GM19328 (cell line): ENCODE measurements around the gene MOB4.
"Not testable (repeated sequence)": the region's sequence is repeated elsewhere in the genome, so short reads cannot be mapped to it uniquely, and the experiment has no call there.

Source experiments
- ATAC-seq: cut with Tn5 transposase; IDR thresholded peaks from one replicate; pipeline ENCODE4 v1.9.1; 2021; ENCODE audit warnings: mild to moderate bottlenecking, moderate library complexity; ENCODE audit not compliant: unreplicated experiment

MOB4 gene

DNA sequence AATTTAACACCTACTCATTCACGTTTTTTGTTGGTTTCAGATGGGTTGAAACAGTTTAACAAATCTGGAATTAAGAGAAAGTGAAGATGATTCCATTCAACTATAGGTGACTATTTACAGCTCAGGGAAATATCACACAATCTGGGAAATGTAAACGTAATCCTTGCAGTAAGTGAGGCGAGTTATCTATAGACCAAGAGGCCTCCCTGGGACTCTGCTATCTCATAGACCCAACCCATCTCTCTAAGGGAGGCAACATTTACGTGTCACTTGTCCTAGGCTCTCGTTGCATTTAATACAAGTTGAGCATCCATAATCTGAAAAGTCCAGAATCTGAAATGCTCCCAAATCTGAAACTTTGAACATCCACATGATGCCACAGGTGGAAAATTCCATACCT is 2.0 kb upstream of the MOB4 start:
- ATAC-seq = no peak

DNA sequence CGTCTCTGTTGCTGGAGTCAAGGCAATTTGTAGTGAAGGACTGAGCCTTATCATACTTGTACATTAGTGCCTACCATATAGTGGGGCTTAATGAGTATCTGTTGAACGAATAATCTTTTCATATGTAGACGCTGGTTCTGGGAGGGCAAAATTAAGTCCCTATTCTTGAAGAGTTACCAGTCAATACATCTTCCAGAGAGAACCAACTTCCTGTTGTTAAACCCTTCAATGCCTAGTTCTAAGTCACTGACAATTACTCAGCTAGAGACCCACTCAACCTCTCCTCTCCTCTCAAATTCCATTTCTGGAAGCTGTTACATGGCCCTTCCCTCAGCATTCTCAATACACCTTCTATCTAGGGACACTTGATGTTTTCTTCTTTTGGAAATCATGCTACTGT is 1.1 kb upstream of the MOB4 start:
- no peak for ATAC-seq

DNA sequence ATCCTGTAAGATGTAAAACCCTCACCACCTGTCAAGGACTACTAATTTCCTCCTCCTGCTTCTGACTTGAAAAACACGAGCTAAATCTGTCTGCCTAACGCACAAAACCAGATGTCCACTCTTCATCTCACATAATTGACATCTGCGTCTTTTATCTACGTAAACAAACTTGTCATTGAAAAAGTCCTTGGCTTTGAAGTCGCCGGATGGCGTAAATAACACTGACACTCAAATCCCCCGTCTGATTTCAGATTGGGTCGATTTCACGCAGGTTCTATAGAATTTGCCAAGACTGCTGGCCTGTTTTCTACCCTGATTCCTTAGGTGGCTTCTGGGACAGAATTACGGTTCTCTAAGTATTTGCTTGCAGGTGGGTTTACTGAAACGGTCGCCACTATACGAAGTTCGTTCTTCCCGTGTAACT is 539 bp upstream of the MOB4 start:
- peak; percentile 3 for ATAC-seq

- ATAC-seq = peak; percentile 6
Observed at GRCh38 chr2:197516393-197516761, 511 bp downstream of the MOB4 start.

DNA sequence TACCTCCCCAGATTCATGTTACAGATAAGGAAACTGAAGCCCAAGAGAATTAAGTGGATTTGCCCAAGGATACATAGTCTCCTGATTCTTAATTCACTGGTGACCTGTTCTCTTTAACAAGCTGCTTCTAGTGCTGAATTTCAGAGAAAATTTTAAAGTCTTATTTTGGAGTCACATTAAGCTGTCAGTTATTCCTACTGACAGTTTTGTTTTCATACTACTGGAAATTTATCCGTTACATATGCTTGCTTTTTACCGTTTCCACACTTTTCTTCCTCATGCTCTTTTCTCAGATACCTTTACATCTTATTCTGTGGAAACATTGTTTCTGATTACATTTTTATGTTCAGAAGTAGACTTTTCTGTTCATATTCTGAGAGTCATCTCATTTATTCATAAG is 1.3 kb downstream of the MOB4 start:
- no peak for ATAC-seq

DNA sequence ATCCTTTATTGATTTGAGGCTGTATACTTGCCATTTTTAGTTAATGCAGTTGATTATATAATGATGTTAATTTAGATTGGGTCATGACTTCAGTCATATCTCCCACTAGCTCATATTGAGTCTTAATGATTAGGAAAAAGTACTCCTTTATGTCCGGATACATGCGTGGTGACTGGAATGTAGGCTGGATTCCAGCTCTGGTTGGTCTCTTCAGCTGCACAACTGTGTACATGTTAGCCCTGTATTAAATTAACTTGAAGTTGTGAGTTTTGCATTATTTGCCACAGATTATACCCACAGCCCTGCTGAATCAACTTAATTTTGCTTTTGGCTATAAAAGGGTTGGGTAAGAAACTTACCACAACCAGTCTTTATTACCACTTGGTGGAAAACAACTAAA is 22.5 kb downstream of the MOB4 start:
- ATAC-seq = no peak

GRCh38 chr2:197539734-197540133 is 23.9 kb downstream of the MOB4 start:
- ATAC-seq = no peak

DNA sequence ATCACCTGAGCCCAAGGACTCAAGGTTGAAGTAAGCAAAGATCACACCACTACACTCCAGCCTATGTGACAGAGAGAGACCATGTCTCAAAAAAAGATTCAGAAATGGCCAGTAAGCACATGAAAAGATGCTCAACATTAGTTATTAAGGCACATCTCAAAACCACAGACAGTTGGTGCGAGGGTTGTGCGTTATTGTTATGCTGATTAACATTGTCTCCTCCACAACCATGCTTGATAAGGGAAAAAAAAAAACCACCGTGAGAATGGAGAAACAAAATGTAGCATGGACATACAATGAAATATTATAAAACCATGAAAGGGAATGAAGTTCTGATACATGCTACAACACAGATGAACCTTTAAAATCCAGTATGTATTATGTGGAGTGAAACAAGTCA is 27.3 kb downstream of the MOB4 start:
- no peak for ATAC-seq

- no peak for ATAC-seq
Observed at GRCh38 chr2:197547163-197547900, 31.5 kb downstream of the MOB4 start.

- ATAC-seq = no peak
Observed at GRCh38 chr2:197548582-197548981, 32.7 kb downstream of the MOB4 start.

DNA sequence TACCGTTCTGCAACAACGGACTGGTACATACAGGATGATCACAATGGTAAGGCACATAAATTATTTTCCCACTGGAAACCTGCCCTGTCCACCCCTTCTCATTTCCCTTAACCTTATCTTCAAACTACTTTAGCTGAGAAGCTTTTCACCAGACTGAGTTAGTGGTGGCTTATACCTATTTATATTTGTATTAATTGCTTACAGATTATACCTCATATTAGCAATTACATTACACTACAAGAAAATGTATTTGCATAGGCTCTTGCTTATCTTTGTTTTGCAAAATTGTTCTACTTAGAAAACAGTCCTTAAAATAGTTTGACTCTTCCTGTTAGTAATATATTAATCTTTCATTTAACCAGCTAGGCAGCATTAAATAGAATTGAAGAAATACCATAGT is 35.4 kb downstream of the MOB4 start:
- ATAC-seq = not testable (repeated sequence)

- no peak for ATAC-seq
Observed at GRCh38 chr2:197555467-197555866, 39.6 kb downstream of the MOB4 start.

- no peak for ATAC-seq
Observed at GRCh38 chr2:197556456-197556855, 40.6 kb downstream of the MOB4 start.

DNA sequence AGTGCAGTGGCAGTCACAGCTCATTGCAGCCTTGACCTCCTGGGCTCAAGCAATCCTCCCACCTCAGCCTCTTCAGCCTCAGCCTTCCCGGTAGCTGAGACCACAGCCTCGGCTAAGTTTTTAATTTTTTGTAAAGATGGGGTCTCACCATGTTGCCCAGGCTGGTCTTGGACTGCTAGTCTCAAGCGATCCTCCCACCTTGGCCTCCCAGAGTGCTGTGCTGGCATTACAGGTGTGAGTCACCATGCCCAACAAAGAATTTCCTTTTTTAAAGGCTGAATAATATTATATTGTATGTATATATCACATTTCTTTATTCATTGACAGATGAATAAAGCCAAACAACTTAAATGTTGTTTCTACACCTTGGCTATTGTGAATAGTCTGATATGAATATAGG is 42.5 kb downstream of the MOB4 start:
- ATAC-seq = no peak

GRCh38 chr2:197559681-197560080 is 43.8 kb downstream of the MOB4 start:
- ATAC-seq = no peak

DNA sequence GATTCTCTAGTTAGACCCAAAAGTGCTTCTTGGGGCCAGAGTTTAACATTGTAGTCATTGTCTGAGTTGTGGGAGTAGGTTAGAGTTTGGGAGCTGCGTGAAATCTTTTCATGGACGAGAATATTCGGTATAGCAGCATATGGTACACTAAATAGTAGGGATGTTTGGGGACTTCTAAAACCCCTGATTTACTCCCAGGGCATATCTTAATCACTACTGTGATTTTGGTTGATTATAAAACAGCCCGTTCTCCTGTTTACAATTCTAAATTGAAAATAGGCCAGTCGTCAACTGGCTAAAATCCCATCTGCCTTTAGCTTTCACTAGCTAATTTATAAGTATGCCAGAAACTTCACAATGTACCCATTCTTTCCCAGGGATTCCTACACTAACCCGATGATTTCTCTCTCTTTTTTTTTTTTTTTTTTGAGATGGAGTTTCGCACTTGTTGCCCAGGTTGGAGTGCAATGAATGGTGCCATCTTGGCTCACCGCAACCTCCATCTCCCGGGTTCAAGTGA is 44.3 kb downstream of the MOB4 start:
- no peak for ATAC-seq

- ATAC-seq = no peak
Observed at GRCh38 chr2:197571627-197572271, 55.9 kb downstream of the MOB4 start.

- ATAC-seq = no peak
Observed at GRCh38 chr2:197573608-197574007, 57.7 kb downstream of the MOB4 start.

GRCh38 chr2:197575987-197576386 is 60.1 kb downstream of the MOB4 start:
- no peak for ATAC-seq

- no peak for ATAC-seq
Observed at GRCh38 chr2:197576631-197577030, 60.8 kb downstream of the MOB4 start.

- no peak for ATAC-seq
Observed at GRCh38 chr2:197577446-197577845, 61.6 kb downstream of the MOB4 start.

DNA sequence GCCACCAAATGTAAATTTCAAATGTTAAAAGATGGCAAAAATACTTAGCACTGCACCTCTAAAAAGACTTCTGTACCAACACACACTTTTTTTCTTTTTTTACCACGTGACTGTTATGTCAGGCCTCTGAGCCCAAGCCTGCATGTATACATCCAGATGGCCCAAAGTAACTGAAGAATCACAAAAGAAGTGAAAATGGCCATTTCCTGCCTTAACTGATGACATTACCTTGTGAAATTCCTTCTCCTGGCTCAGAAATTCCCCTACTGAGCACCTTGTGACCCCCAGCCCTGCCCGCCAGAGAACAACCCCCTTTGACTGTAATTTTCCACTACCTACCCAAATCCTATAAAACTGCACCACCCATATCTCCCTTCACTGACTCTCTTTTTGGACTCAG is 62.4 kb downstream of the MOB4 start:
- ATAC-seq = not testable (repeated sequence)
